Loucy (cell line): ENCODE data around the gene ARF1.
"Not testable (repeated sequence)": the region's sequence is repeated elsewhere in the genome, so short reads cannot be mapped to it uniquely, and the experiment has no call there.

Experiments used
- H2AFZ ChIP-seq: fragments of 200-600 bp; sonication (generic); 2 replicates; pipeline ENCODE4 v1.6.0; 2016; ENCODE audit warnings: antibody characterized with exemption, mild to moderate bottlenecking, low read length, moderate library complexity
- H3F3A ChIP-seq: fragments of 200-600 bp; 2 replicates; pipeline ENCODE4 v1.6.0; 2016; ENCODE audit warnings: antibody characterized with exemption, low read depth, mild to moderate bottlenecking
- H3K27me3 ChIP-seq: fragments of 200-600 bp; sonication (generic); 2 replicates; pipeline ENCODE4 v1.6.1; 2014; ENCODE audit warnings: low read length, mild to moderate bottlenecking; ENCODE audit not compliant: insufficient read depth, poor library complexity, severe bottlenecking
- H3K36me3 ChIP-seq: fragments of 200-600 bp; sonication (generic); 2 replicates; pipeline ENCODE4 v1.6.1; 2016; ENCODE audit warnings: low read length; ENCODE audit not compliant: insufficient read depth
- H3K4me1 ChIP-seq: fragments of 200-600 bp; sonication (generic); 2 replicates; pipeline ENCODE4 v1.5.1; 2014; ENCODE audit warnings: low read length, mild to moderate bottlenecking; ENCODE audit not compliant: insufficient read depth, poor library complexity, severe bottlenecking
- H3K4me2 ChIP-seq: fragments of 200-600 bp; sonication (generic); 2 replicates; pipeline ENCODE4 v1.6.0; 2014; ENCODE audit warnings: antibody characterized with exemption, low read length, low read depth, mild to moderate bottlenecking; ENCODE audit not compliant: poor library complexity, severe bottlenecking
- H3K4me3 ChIP-seq: fragments of 200-600 bp; sonication (generic); 2 replicates; pipeline ENCODE4 v1.5.1; 2014; ENCODE audit warnings: low read length, mild to moderate bottlenecking, mixed read lengths; ENCODE audit not compliant: poor library complexity, severe bottlenecking
- H3K79me2 ChIP-seq: fragments of 200-600 bp; sonication (generic); 2 replicates; pipeline ENCODE4 v1.6.1; 2014; ENCODE audit warnings: low read length; ENCODE audit not compliant: insufficient read depth
- H3K9ac ChIP-seq: fragments of 200-600 bp; sonication (generic); 2 replicates; pipeline ENCODE4 v1.6.0; 2014; ENCODE audit warnings: mild to moderate bottlenecking, low read depth, low read length, moderate library complexity; ENCODE audit not compliant: poor library complexity, severe bottlenecking
- H3K9me2 ChIP-seq: fragments of 200-600 bp; sonication (generic); replicated peaks from 2 replicates; pipeline ENCODE4 v1.6.1; 2016; ENCODE audit warnings: low read depth, low read length, mixed read lengths
- H3K9me3 ChIP-seq: fragments of 200-600 bp; sonication (generic); 2 replicates; pipeline ENCODE4 v1.6.1; 2014; ENCODE audit warnings: mild to moderate bottlenecking, antibody characterized with exemption, low read length, low read depth; ENCODE audit not compliant: insufficient read depth
- H4K20me1 ChIP-seq: fragments of 200-600 bp; sonication (generic); 2 replicates; pipeline ENCODE4 v1.6.0; 2014; ENCODE audit warnings: antibody characterized with exemption, low read length, mild to moderate bottlenecking; ENCODE audit not compliant: insufficient read depth, poor library complexity, severe bottlenecking
- CTCF ChIP-seq: fragments of 200-600 bp; sonication (generic); conservative IDR thresholded peaks from 2 replicates; pipeline ENCODE4 v1.5.1; 2014; ENCODE audit warnings: mild to moderate bottlenecking, antibody characterized with exemption, low read length
- EZH2phosphoT487 ChIP-seq: fragments of 200-600 bp; IDR thresholded peaks from 2 replicates; pipeline ENCODE4 v1.6.1; 2018; ENCODE audit warnings: antibody characterized with exemption, mild to moderate bottlenecking, moderate library complexity, borderline replicate concordance

Gene ARF1

DNA sequence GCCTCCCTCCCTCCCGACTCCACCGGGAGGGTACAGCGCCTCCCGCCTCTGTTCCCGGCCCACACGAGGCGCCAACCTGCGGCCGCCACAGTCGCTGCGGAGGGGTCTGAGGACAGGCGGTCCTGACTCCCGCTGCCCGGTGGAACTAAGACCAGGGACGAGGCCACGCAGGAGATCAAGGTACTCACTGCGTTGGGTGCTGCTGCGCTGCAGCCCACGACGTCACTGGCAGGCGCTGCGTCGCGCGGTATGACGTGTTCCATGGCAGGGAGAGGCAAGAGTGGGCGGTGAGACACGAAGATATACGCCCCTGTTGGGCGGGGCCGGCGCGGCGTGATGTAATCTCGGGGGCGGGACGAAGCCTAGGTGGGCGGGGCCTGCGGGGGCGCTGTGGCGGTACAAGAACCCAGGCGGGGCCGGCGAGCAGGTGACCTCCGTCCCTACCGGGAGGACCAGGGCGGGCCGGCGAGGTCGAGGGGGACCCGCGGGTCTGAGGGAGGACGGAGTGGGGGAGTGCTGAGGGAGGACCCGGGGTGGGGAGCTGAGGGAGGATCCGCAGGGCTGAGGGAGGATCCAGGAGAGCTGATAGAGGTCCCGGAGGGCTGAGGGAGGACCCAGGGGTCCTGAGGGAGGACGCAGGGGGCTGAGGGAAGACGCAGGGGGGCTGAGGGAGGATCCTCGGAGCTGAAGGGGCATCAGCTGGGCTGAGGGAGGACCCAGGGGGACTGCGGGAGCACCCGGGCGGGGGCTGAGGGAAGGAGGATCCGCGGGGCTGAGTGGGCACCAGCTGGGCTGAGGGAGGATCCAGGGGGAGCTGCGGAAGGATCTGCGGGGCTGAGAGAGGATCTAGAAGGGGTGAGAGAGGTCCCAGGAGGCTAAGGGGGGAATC lies 26.8 kb downstream of the ARF1 start, which contains the start of gene MRPL55:
Gene MRPL55 (minus strand): TSS at position 227 of the 889 bp plus-strand sequence. CDS start 1,039 bp downstream, outside the sequence.
- H2AFZ ChIP-seq = peak within 1 kb of the TSS; percentile 99
- H3K4me1 ChIP-seq = peaks cover 16% of the 10 kb centered on the region
- no peaks in the 10 kb centered on the region for H3K27me3 ChIP-seq
- H3K79me2 ChIP-seq = peaks cover 29% of the 10 kb centered on the region
- H3F3A ChIP-seq = no peaks in the 10 kb centered on the region
- H3K4me2 ChIP-seq = peak within 1 kb of the TSS; percentile 86
- no peaks in the 10 kb centered on the region for H3K9me3 ChIP-seq
- no peaks in the 10 kb centered on the region; the same call in 1 of the 2 replicates for H3K36me3 ChIP-seq
- H4K20me1 ChIP-seq = peaks cover 4% of the 10 kb centered on the region
- peak within 1 kb of the TSS; percentile 94 for H3K4me3 ChIP-seq
- TF ChIP-seq EZH2phosphoT487 (no peak), CTCF (no peak; the same call in 1 of the 2 replicates)
- H3K9me2 ChIP-seq = no peaks in the 10 kb centered on the region
- peak within 1 kb of the TSS; percentile 90 for H3K9ac ChIP-seq

GRCh38 chr1:228109962-228110488 lies 27.5 kb downstream of the ARF1 start:
- Histone ChIP-seq H2AFZ (peak overlapping the region; percentile 99), H3F3A (no peaks in the 10 kb centered on the region), H3K9me3 (no peaks in the 10 kb centered on the region), H3K36me3 (no peaks in the 10 kb centered on the region; the same call in 1 of the 2 replicates), H3K9me2 (no peaks in the 10 kb centered on the region), H3K9ac (peak overlapping the region; percentile 90), H3K4me2 (peak overlapping the region; percentile 86), H3K4me1 (peaks cover 16% of the 10 kb centered on the region), H3K79me2 (peaks cover 22% of the 10 kb centered on the region), H3K4me3 (peak overlapping the region; percentile 94), H3K27me3 (no peaks in the 10 kb centered on the region), H4K20me1 (peaks cover 4% of the 10 kb centered on the region)
- TF ChIP-seq EZH2phosphoT487 (no peak), CTCF (no peak)

DNA sequence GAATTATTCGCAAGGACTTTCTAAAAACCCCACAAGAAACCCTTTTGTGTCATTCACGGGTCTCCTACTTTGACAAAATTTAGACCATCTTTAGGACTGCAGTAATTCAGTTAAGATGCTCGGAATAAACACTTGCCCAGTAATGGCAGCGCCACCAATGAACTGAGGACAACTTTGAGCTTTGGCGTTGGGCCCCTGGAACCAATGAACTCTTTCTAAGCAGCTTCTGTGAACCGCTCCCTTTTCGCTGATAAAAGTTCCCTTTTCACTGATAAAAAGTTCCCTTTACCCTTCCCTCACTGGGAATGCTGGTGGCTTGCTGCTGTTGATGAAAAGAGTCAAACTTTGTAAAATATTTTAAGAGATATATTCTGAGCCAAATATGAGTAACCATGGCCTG lies 28.0 kb downstream of the ARF1 start:
- Histone ChIP-seq H3K9me2 (no peaks in the 10 kb centered on the region), H3K9ac (no peak overlapping the region), H2AFZ (no peak overlapping the region), H3K27me3 (no peaks in the 10 kb centered on the region), H3K79me2 (peaks cover 20% of the 10 kb centered on the region), H3K4me1 (peaks cover 16% of the 10 kb centered on the region), H3K36me3 (no peaks in the 10 kb centered on the region; the same call in 1 of the 2 replicates), H4K20me1 (peaks cover 4% of the 10 kb centered on the region), H3K4me2 (peak overlapping the region; percentile 86), H3F3A (no peaks in the 10 kb centered on the region), H3K4me3 (no peak overlapping the region), H3K9me3 (no peaks in the 10 kb centered on the region)
- TF ChIP-seq EZH2phosphoT487 (no peak), CTCF (no peak)

DNA sequence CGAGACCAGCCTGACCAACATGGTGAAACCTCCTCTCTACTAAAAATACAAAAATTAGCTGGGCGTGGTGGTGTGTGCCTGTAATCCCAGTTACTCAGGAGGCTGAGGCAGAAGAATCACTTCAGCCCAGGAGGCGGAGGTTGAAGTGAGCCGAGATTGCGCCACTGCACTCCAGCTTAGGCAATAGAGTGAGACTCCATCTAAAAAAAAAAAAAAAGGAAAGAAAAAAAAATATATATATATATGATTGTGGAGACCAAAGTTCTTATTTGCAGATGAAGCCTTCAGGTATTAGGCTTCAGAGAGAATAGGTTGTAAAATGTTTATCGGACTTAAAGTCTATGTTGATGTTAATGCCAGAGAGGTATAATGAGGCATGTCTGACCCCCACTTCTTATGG lies 28.8 kb downstream of the ARF1 start:
- not testable (repeated sequence) for H3K9ac ChIP-seq, H3K4me3 ChIP-seq, H2AFZ ChIP-seq, H3K4me2 ChIP-seq, H3F3A ChIP-seq, H3K9me2 ChIP-seq, H4K20me1 ChIP-seq, H3K36me3 ChIP-seq, H3K9me3 ChIP-seq, H3K27me3 ChIP-seq
- H3K79me2 ChIP-seq = peaks cover 20% of the 10 kb centered on the region
- H3K4me1 ChIP-seq = peaks cover 16% of the 10 kb centered on the region
